ENCODE measurements around the gene PARP9. TPM values are rescaled to one million over a fixed set of nuclear protein-coding genes. Genes with fewer than 3 reads are reported as not detected.

PARP9 gene
- total and polyA plus RNA-seq, 2 of the 13 experiments (the other 11 are each of a cell fraction or from before 2014, with no cell fraction given) = 6.5 to 10.6 TPM

GRCh38 chr3:122514123-122515019 is 49.7 kb downstream of the PARP9 start, which contains the start of gene KPNA1 (continued):
- TF ChIP-seq CHCHD3 (CRISPR knock-in tag; IDR thresholded peaks at IDR 0.05) (0 out of 2 replicates have a peak, but pooled peaks have one; percentile 84), CEBPG (CRISPR knock-in tag; IDR thresholded peaks at IDR 0.05) (0 out of 2 replicates have a peak, but pooled peaks have one; percentile 3), ATF4 (CRISPR knock-in tag; IDR thresholded peaks at IDR 0.05) (peak in 1 of 2 experiments; percentile 69; a peak in 2 of 4 replicates), KAT7 (CRISPR knock-in tag; IDR thresholded peaks at IDR 0.05; ENCODE audit: borderline replicate concordance) (no peak), ZSCAN31 (CRISPR knock-in tag; IDR thresholded peaks at IDR 0.05; ENCODE audit: low read depth) (peak; percentile 84), ZBTB26 (CRISPR knock-in tag; IDR thresholded peaks at IDR 0.05; ENCODE audit: borderline replicate concordance) (no peak), IRX3 (CRISPR knock-in tag; IDR thresholded peaks at IDR 0.05; ENCODE audit: borderline replicate concordance, low read depth) (0 out of 2 replicates have a peak, but pooled peaks have one; percentile 21), ZNF451 (CRISPR knock-in tag; IDR thresholded peaks at IDR 0.05) (peak; percentile 36; the same call in 1 of the 2 replicates), MLX (CRISPR knock-in tag; IDR thresholded peaks at IDR 0.05) (no peak), HNRNPK (IDR thresholded peaks at IDR 0.05; ENCODE audit: low read depth, low read length, poor library complexity, severe bottlenecking) (peak; percentile 67), KDM5B (CRISPR knock-in tag; IDR thresholded peaks at IDR 0.05; ENCODE audit: borderline replicate concordance) (peak; percentile 96), TBX2 (CRISPR knock-in tag; IDR thresholded peaks at IDR 0.05; ENCODE audit: borderline replicate concordance) (peak; percentile 81), ZNF790 (CRISPR knock-in tag; IDR thresholded peaks at IDR 0.05; ENCODE audit: borderline replicate concordance) (no peak; the same call in 1 of the 2 replicates), CCDC6 (CRISPR knock-in tag; IDR thresholded peaks at IDR 0.05) (peak; percentile 54; the same call in 1 of the 2 replicates), FOXP1 (IDR thresholded peaks at IDR 0.05) (no peak), FOXP1 (CRISPR knock-in tag; IDR thresholded peaks at IDR 0.05) (no peak), GATAD1 (CRISPR knock-in tag; IDR thresholded peaks at IDR 0.05) (peak; percentile 71), NFKB2 (CRISPR knock-in tag; IDR thresholded peaks at IDR 0.05; ENCODE audit: borderline replicate concordance) (peak; percentile 79; the same call in 1 of the 2 replicates), HES4 (CRISPR knock-in tag; IDR thresholded peaks at IDR 0.05; ENCODE audit: borderline replicate concordance) (no peak; the same call in 1 of the 2 replicates), PRDM4 (CRISPR knock-in tag; IDR thresholded peaks at IDR 0.05; ENCODE audit: borderline replicate concordance) (no peak), ZNF280B (CRISPR knock-in tag; IDR thresholded peaks at IDR 0.05; ENCODE audit: borderline replicate concordance) (peak; percentile 66; the same call in 1 of the 2 replicates)
